Testis (tissue), 3 donors: ENCODE results near the gene APOBEC3B. TPM values are rescaled to one million over a fixed set of nuclear protein-coding genes. Genes with fewer than 3 reads are reported as not detected.

Experiments used
- DNase-seq: peaks from one replicate; pipeline ENCODE4 v3.0.0-alpha.2; 2019
- H3K27ac ChIP-seq, 2 donors: fragments of 200-600 bp; sonication (generic); one replicate each; pipeline ENCODE4 v1.5.1; 2019
- H3K27me3 ChIP-seq: fragments of 200-600 bp; sonication (generic); one replicate; pipeline ENCODE4 v1.5.1; 2019
- H3K36me3 ChIP-seq: fragments of 200-600 bp; sonication (generic); one replicate; pipeline ENCODE4 v1.5.1; 2017; ENCODE audit warnings: low read depth; ENCODE audit errors: missing control alignments
- H3K4me1 ChIP-seq: fragments of 200-600 bp; sonication (generic); one replicate; pipeline ENCODE4 v1.5.1; 2019
- H3K4me3 ChIP-seq, 2 donors: fragments of 200-600 bp; sonication (generic); one replicate each; pipeline ENCODE4 v1.5.1; 2017 to 2019
- H3K9me3 ChIP-seq: fragments of 200-600 bp; sonication (generic); one replicate; pipeline ENCODE4 v1.5.1; 2017
- CTCF ChIP-seq, 3 experiments: fragments of 450-650 bp in 2 of 3; fragments of 200-600 bp in 1 of 3; sonication (generic) in 1 of 3; IDR thresholded peaks; one replicate each; pipeline ENCODE4 v1.5.1; 2016 to 2019; ENCODE audit warnings: antibody characterized with exemption in 3 of 3, mild to moderate bottlenecking in 2 of 3, moderate library complexity in 1 of 3
- POLR2A ChIP-seq: fragments of 450-650 bp; IDR thresholded peaks from one replicate; pipeline ENCODE4 v1.6.1; 2017; ENCODE audit warnings: antibody characterized with exemption, mild to moderate bottlenecking, moderate library complexity
- WGBS, 2 donors: methylation state at CpG; one replicate each; pipeline ENCODE4 v1.1.5; 2018; 5-methylcytosine and 5-hydroxymethylcytosine counted together
- intact Hi-C: fragments of 100-400 bp; cut with DNase I; formaldehyde crosslinking; loops from one replicate; pipeline ENCODE4 v1.15.1; 2023; ENCODE audit warnings: low total_unique reads
- polyA plus RNA-seq: library from polyadenylated mRNA; stranded (reverse); fragments of 350-450 nt; fragmentation: Illumina TruSeq; extraction: RNeasy Lipid Tissue Mini Kit (QIAGEN cat#74804); gene quantifications from one replicate; pipeline ENCODE4 v1.2.3, GENCODE V29; 2014; ENCODE audit warnings: low read depth, low replicate concordance; ENCODE audit not compliant: insufficient read depth
- total RNA-seq, 2 donors: library from RNA; depleted of rRNA; stranded (reverse); fragments of >200 nt; gene quantifications; one replicate each; pipeline ENCODE4 v1.2.3, GENCODE V29; 2016

Gene APOBEC3B
- total and polyA plus RNA-seq, 3 donors from 2014 or later, result 0.69 to 2.0 (median 1.4) TPM

GRCh38 chr22:38953577-38954413 lies 28.4 kb upstream of the APOBEC3B start:
- H3K4me1 ChIP-seq, result no peaks in the 10 kb centered on the region
- TF ChIP-seq CTCF (IDR thresholded peaks at IDR 0.05) (no peak), POLR2A (no peak)
- no peak overlapping the region for H3K27ac ChIP-seq
- H3K9me3 ChIP-seq, result no peaks in the 10 kb centered on the region
- no peak for DNase-seq
- H3K27me3 ChIP-seq, result no peaks in the 10 kb centered on the region
- H3K4me3 ChIP-seq, result no peak overlapping the region
- WGBS, 2 donors, result 75 to 84% methylated on average over 6 to 15 of the region's 15 CpGs
- intact Hi-C loops, result no loop called here
- no peaks in the 10 kb centered on the region for H3K36me3 ChIP-seq

- Histone ChIP-seq H3K27me3 (no peaks in the 10 kb centered on the region), H3K36me3 (no peaks in the 10 kb centered on the region), H3K27ac (no peak overlapping the region), H3K9me3 (no peaks in the 10 kb centered on the region), H3K4me3 (no peak overlapping the region), H3K4me1 (no peaks in the 10 kb centered on the region)
- intact Hi-C loops, result no loop called here
- no peak for DNase-seq
- no peak for TF ChIP-seq CTCF (IDR thresholded peaks at IDR 0.05)
- TF ChIP-seq POLR2A, result no peak
- 78 to 90% methylated on average over 4 to 12 of the region's 13 CpGs for WGBS, 2 donors
Observed at GRCh38 chr22:38954414-38955043, 27.6 kb upstream of the APOBEC3B start.

- H3K4me1 ChIP-seq, result no peaks in the 10 kb centered on the region
- H3K27ac ChIP-seq, result no peak overlapping the region
- H3K9me3 ChIP-seq, result no peaks in the 10 kb centered on the region
- DNase-seq, result no peak
- no peaks in the 10 kb centered on the region for H3K27me3 ChIP-seq
- H3K36me3 ChIP-seq, result no peaks in the 10 kb centered on the region
- WGBS, 2 donors, result 75 to 83% methylated on average over 5 of the region's 5 CpGs
- intact Hi-C loops, result no loop called here
- no peak overlapping the region for H3K4me3 ChIP-seq
- TF ChIP-seq POLR2A (no peak), CTCF (IDR thresholded peaks at IDR 0.05) (no peak)
Observed at GRCh38 chr22:38955250-38955905, 26.8 kb upstream of the APOBEC3B start.

- no peak for DNase-seq
- Histone ChIP-seq H3K4me3 (no peak overlapping the region), H3K27me3 (no peaks in the 10 kb centered on the region), H3K4me1 (no peaks in the 10 kb centered on the region), H3K27ac (no peak overlapping the region), H3K9me3 (no peaks in the 10 kb centered on the region), H3K36me3 (no peaks in the 10 kb centered on the region)
- TF ChIP-seq CTCF (IDR thresholded peaks at IDR 0.05) (no peak), POLR2A (no peak)
- intact Hi-C loops, result no loop called here
- WGBS, 2 donors, result 90 to 91% methylated on average over 3 of the region's 3 CpGs
Observed at GRCh38 chr22:38955926-38956325, 26.2 kb upstream of the APOBEC3B start.
